Left forelimb (tissue), 1 donor: ENCODE results near the gene MBD2.
"Not testable (repeated sequence)": the region's sequence is repeated elsewhere in the genome, so short reads cannot be mapped to it uniquely, and the experiment has no call there.

Experiments used
- DNase-seq: peaks from one replicate; pipeline ENCODE4 v3.0.0-alpha.2; 2018; ENCODE audit warnings: low spot score

The MBD2 gene

GRCh38 chr18:54235871-54236270 is 11.4 kb upstream of the MBD2 start:
- DNase-seq, result no peak

DNA sequence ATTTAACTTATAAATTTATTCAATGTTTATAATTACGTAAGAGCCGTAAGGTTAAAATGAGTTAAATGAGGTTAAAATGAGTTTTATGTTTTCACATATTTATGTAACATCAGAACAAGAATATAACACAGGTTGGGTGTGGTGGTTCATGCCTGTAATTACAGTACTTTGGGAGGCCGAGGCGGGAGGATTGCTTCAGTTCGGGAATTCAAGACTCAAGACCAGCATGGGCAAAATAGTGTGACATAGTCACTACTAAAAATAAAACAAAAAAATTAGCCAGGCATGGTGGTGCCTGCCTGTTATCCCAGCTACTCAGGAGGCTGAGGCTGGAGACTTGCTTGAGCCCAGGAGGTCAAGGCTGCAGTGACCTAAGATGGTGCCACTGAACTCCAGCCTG is 9.3 kb upstream of the MBD2 start:
- DNase-seq, result no peak

- no peak for DNase-seq
Observed at GRCh38 chr18:54233228-54233625, 8.8 kb upstream of the MBD2 start.

DNA sequence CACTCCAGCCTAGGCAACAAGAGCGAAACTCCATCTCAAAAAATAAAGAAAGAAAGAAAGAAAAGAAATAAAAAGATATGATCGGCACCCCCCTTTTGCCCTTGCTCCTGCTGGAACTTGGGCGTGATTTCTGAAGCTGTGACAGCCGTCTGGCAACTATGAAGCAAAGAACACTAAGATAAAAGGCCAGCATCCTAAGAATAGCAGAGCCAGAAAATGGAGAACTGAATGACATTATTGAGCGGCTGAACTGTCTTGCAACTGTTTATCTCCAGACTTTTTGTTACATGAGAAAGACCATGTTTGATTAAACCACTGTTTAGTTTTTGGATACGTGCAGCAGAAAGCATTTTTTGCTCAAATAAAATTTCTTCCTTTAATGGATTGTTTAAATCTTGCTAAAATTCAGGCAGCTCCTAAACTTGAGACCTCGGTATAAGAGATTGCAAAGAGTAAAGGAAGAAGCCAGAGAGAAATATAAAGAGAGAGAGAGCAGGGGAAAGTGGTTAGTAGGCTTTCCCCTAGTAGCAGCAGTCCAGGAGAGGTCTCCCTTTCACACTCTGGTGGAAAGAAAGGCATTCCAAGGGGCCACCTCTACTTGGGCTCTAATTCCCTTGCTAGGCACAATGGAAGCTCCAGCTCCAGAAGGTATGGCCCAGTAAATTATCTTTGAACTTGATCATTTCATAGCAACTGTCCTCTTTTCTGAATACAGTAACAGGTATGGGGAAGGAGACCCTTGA is 8.2 kb upstream of the MBD2 start:
- DNase-seq, result no peak

DNA sequence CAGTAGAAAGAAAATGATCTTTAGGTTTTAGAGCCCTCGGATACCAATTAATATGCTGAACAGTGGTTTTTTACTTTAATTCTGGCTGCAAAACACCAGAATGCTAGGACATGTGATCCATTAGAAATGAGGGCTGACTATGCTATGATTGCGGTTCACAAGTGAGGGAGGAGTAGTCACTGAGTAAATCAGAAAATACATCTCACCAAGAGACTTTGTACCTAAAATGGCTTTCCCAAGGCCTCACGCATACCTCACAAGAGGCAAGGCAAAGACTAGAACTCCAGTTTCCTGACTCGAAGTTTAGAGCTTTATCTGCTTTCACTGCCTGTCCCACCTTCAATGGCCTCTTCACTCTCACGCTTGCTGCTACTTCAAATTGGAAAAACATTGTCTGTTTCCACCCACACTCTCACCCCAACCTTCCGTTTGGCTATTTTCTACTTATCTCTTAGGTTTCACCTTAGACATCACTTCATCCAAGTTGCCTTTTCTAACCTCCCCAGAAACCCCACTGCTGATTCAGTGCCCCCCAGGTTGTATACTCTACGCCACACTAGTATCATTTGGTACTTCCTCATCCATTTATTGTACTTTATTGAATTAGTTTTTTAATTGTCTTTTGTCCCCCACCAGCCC is 5.1 kb upstream of the MBD2 start:
- DNase-seq, result no peak

GRCh38 chr18:54228364-54228763 is 3.9 kb upstream of the MBD2 start:
- no peak for DNase-seq

GRCh38 chr18:54223568-54224241 is 764 bp downstream of the MBD2 start:
- DNase-seq, result peak; percentile 80

- no peak for DNase-seq
Observed at GRCh38 chr18:54222922-54223567, 1.4 kb downstream of the MBD2 start.

DNA sequence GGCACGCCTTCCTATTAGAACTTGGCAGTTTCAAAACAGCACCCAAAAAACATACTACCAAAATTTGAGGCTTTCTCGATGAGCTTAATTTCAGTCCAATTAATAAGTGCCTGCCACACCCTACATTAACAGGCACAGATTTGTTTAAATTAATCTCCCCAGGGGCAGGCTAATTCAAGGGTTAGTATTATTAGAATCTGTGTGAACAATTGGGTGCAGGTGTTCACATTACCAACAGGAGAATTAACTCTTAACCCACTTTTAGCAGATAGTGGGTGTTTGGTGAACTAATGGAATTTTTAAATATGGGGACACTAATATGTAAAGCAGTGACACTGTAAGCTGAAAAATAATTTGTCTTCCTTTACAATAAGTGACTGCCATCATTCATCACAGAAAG is 4.1 kb downstream of the MBD2 start:
- DNase-seq, result no peak

DNA sequence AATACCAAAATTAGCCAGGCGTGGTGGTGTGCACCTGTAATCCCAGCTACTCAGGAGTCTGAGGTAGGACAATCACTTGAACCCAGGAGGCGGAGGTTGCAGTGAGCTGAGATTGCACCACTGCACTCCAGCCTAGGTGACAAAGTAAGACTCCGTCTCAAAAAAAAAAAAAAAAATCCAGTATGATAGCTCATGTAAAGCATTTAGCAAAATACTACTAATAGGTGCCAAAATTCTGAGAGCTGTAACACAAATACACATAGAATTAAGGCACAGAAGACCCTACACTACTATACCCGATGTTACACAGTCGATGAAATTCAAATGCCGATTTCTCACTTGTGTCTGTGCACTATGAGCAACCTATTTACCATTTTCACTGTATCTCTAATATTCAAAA is 5.7 kb downstream of the MBD2 start:
- not testable (repeated sequence) for DNase-seq

DNA sequence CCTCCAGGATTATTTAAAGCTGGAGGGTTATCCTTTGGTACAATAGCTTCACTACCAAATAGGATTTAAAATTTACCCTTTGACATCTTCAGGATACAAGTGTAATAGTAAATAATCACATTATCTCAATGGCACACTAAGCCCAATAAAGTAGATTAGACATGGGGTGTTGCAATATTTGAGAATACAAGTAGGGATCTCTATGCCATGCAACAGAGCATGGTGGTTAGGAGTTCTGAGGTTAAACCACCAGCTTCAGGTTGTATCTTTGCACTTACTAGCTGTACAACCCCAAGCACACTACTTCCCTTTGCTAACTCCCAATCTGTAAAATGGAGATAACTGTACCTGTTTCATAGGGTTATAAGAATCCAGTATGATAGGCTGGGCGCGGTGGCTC is 6.2 kb downstream of the MBD2 start:
- DNase-seq, result no peak

GRCh38 chr18:54217624-54218023 is 6.8 kb downstream of the MBD2 start:
- DNase-seq, result no peak

- DNase-seq, result no peak
Observed at GRCh38 chr18:54215069-54215468, 9.4 kb downstream of the MBD2 start.

DNA sequence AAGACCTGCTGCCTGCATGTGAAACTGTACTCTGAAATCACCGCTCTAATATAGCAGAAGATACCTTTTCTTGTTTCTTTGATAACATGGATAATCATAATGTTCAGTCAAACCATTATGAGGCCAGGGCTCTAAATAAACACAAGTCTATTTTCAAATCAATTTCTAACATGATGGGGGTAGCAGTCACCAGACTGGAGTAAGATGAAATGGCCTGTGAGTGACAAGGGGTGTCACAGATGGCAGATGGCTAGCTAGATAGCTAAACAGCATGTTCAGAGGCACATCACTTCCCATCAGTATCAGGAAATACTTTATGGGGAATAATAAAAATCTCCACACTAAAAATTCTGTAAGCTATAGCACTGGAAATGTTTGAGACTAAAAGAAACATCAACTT is 14.0 kb downstream of the MBD2 start:
- DNase-seq, result no peak

DNA sequence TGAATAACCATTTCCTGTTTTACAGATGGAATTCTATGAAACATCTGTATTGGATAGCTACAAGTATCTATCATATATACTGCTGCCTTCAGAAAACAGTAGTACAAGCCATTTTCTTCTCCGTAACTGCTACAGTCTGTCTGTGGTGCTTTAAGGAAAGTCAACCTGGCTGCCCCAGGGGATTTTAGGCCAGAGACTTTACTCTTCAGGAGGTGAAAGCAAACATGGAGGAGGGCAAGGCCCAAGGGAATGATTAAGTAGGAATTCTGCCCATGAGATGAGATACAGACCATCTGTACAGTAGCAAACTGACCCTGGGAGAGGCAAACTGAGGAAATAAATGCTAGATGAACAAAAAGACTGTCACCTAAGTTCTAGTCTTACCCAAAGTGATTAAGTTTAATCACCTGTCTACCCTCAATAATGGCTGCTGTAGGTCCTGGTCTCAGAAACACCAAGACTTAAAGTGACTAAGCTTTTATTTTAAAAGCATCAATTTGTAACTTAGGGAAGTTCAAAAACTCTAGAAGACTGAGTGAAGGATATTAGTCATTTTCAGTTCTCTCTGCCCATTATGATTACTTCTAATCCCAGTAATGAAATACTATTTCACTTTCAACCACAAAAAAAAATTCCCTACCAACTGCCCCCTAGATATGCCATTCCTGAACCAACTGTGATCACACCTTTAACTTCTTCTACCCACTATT is 14.8 kb downstream of the MBD2 start:
- no peak for DNase-seq

GRCh38 chr18:54206447-54206846 is 18.0 kb downstream of the MBD2 start:
- no peak for DNase-seq

- no peak for DNase-seq
Observed at GRCh38 chr18:54205959-54206358, 18.5 kb downstream of the MBD2 start.

GRCh38 chr18:54205448-54205847 is 19.0 kb downstream of the MBD2 start:
- not testable (repeated sequence) for DNase-seq

DNA sequence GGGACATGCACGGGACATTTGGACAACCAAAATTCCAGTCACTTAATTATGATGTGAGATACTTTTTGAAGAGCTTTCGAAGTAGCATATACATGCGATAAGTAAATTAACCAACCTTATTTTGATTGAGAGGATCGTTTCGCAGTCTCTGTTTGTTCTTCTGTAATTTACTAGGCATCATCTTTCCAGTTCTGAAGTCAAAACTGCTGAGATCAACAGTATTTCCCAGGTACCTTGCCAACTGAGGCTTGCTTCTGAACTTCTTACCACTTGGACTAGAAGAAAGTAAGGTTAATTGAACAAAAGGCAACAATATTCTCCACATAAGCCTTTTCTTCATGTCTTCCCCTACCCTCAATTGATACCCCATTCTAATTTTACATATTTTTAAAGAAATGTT is 19.6 kb downstream of the MBD2 start:
- no peak for DNase-seq

DNA sequence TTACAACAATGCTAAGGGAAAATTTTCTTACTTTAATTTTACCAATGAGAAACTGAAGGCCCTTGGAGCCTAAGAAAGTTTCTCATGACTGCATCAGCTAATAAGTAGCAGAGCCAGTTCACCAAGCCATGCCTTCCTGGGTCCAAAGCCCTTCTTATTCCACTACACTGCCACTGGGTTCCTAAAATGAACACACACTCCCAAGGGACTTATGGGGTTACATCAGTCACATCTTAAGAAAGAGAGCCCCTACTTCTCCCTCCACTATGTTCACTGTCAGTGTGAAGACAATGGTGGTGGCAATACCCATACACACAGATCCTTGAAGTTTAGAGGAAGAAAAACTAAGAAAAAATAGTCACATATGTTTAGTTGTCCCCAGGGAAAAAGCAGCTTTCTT is 20.6 kb downstream of the MBD2 start:
- DNase-seq, result no peak

- no peak for DNase-seq
Observed at GRCh38 chr18:54202851-54203250, 21.6 kb downstream of the MBD2 start.

DNA sequence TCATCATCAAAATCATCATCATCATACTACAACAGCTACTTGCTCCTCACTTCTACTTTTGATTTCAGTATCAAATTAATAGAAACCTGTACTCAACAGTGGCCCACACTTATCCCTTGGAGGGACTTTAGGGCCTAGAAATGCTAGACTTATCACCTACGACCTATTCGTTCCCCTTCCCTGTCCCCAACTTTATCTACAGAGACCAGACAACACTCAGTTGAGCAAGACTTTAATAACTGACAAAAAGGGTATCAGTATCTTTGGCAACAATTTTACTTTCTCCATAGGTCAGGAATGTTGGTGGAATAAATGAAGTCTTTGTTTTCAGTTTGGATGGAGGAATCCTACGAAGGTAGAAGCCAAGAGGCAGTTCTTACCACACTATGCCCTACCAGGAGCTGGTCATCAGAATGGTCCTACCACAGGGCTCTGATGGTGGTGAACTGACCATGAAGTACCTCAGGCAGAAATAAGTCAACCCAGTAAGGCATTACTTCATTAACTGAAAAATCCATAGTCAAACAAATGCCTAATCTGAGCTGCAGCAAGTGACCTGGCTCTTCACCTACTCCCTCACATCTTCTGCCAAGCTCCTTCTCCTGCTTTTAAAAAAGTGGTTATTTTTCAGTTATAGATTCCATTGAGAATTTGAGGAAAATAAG is 26.6 kb downstream of the MBD2 start:
- DNase-seq, result no peak
